Osteocyte (in vitro differentiated cells): ENCODE data around the gene ISG15. TPM values are rescaled to one million over a fixed set of nuclear protein-coding genes. Genes with fewer than 3 reads are reported as not detected.

Experiments
- DNase-seq: peaks from one replicate; pipeline ENCODE4 v3.0.0; 2021; ENCODE audit warnings: mixed read lengths; ENCODE audit not compliant: unreplicated experiment; ENCODE audit errors: extremely low spot score
- H3K27ac Mint-ChIP-seq: one replicate; pipeline ENCODE4 v1.8.0; 2021; ENCODE audit warnings: mild to moderate bottlenecking, mixed read lengths; ENCODE audit not compliant: unreplicated experiment
- H3K27me3 Mint-ChIP-seq: one replicate; pipeline ENCODE4 v1.8.0; 2021; ENCODE audit warnings: mixed read lengths; ENCODE audit not compliant: unreplicated experiment
- H3K36me3 Mint-ChIP-seq: one replicate; pipeline ENCODE4 v1.8.0; 2021; ENCODE audit warnings: mixed read lengths; ENCODE audit not compliant: unreplicated experiment
- H3K4me1 Mint-ChIP-seq: one replicate; pipeline ENCODE4 v1.8.0; 2021; ENCODE audit warnings: mixed read lengths; ENCODE audit not compliant: unreplicated experiment
- H3K4me3 Mint-ChIP-seq: one replicate; pipeline ENCODE4 v1.8.0; 2021; ENCODE audit warnings: mild to moderate bottlenecking, moderate library complexity, mixed read lengths; ENCODE audit not compliant: unreplicated experiment
- H3K9me3 Mint-ChIP-seq: one replicate; pipeline ENCODE4 v1.8.0; 2021; ENCODE audit warnings: mixed read lengths; ENCODE audit not compliant: unreplicated experiment
- CTCF ChIP-seq: fragments of 200-600 bp; sonication (generic); IDR thresholded peaks from 2 replicates; pipeline ENCODE4 v1.5.0; 2021; ENCODE audit warnings: antibody characterized with exemption, mild to moderate bottlenecking, moderate library complexity
- total RNA-seq: library from RNA; stranded (reverse); gene quantifications from 2 replicates; pipeline ENCODE4 v1.2.1, GENCODE V29; 2021

The ISG15 gene
- total RNA-seq, 1 donor from 2014 or later = 30.6 TPM

GRCh38 chr1:970242-970972 lies 42.9 kb upstream of the ISG15 start:
- no peak for DNase-seq
- no peak for TF ChIP-seq CTCF
- no peaks in the 10 kb centered on the region for H3K27me3 Mint-ChIP-seq
- no peak overlapping the region for H3K27ac Mint-ChIP-seq
- H3K9me3 Mint-ChIP-seq = no peaks in the 10 kb centered on the region
- no peaks in the 10 kb centered on the region for H3K36me3 Mint-ChIP-seq
- H3K4me3 Mint-ChIP-seq = no peak overlapping the region
- no peaks in the 10 kb centered on the region for H3K4me1 Mint-ChIP-seq

- H3K4me1 Mint-ChIP-seq = no peaks in the 10 kb centered on the region
- H3K4me3 Mint-ChIP-seq = no peak overlapping the region
- no peak for TF ChIP-seq CTCF
- H3K27ac Mint-ChIP-seq = no peak overlapping the region
- no peaks in the 10 kb centered on the region for H3K9me3 Mint-ChIP-seq
- DNase-seq = no peak
- no peaks in the 10 kb centered on the region for H3K36me3 Mint-ChIP-seq
- H3K27me3 Mint-ChIP-seq = no peaks in the 10 kb centered on the region
Measured at GRCh38 chr1:970973-971730, 42.1 kb upstream of the ISG15 start.

DNA sequence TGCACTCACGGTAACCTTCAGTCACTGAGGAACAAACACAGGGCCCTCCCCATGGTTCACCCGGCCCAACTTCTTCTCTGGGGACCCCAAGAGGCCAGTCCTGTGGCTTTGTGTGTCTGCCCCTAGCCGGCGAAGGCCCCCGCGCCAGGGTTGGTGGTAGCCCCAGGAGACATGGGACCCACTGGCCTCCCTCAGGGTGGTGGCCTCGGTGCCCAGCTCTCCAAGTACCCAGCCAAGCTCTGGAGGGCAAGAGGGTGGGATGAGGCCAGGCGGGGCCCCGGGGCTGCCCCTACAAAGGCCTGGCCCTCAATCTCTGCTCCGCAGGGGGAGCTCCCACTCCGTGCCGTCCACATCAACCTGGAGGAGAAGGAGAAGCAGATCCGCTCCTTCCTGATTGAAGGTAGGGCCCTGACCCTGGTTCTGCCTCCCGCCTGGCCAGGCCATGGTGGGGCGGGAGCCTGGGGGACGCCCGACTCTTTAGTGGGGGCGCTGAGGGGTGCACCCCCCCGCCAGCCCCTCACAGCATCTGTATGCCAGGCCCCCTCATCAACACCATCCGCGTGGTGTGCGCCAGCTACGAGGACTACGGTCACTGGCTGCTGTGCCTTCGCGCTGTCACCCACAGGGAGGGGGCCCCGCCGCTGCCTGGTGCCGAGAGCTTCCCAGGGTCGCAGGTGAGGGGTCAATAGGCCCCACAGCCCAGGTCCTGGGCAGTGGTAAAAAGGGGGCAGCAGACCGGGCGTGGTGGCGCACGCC lies 41.4 kb upstream of the ISG15 start:
- H3K4me3 Mint-ChIP-seq = no peak overlapping the region
- TF ChIP-seq CTCF = no peak
- no peaks in the 10 kb centered on the region for H3K4me1 Mint-ChIP-seq
- H3K9me3 Mint-ChIP-seq = no peaks in the 10 kb centered on the region
- no peaks in the 10 kb centered on the region for H3K36me3 Mint-ChIP-seq
- no peaks in the 10 kb centered on the region for H3K27me3 Mint-ChIP-seq
- no peak for DNase-seq
- no peak overlapping the region for H3K27ac Mint-ChIP-seq

GRCh38 chr1:972726-973458 lies 40.4 kb upstream of the ISG15 start:
- no peaks in the 10 kb centered on the region for H3K36me3 Mint-ChIP-seq
- no peaks in the 10 kb centered on the region for H3K27me3 Mint-ChIP-seq
- no peak overlapping the region for H3K27ac Mint-ChIP-seq
- no peaks in the 10 kb centered on the region for H3K4me1 Mint-ChIP-seq
- no peak for TF ChIP-seq CTCF
- H3K4me3 Mint-ChIP-seq = no peak overlapping the region
- H3K9me3 Mint-ChIP-seq = no peaks in the 10 kb centered on the region
- DNase-seq = no peak
